Measurements from ENCODE around the gene POPDC3.
A peak's percentile ranks its signal among the peaks of the same experiment; 100 is the strongest.
"Not testable (repeated sequence)": the region's sequence is repeated elsewhere in the genome, so short reads cannot be mapped to it uniquely, and the experiment has no call there.

Gene POPDC3

GRCh38 chr6:105179244-105180065 is at the start of gene POPDC3:
Gene POPDC3, minus strand, starts transcription at chr6:105180014. Its CDS starts 18,105 bp downstream, at chr6:105161909.
- TF ChIP-seq ZNF274 (IDR thresholded peaks at IDR 0.05; ENCODE audit: low read depth, low read length), result no peak
- H3K4me3 ChIP-seq (ENCODE audit: low read length), result peak within 1 kb of the TSS; percentile 44; the same call in 1 of the 2 replicates

GRCh38 chr6:105227295-105227767 is 47.5 kb upstream of the POPDC3 start:
- no peak for TF ChIP-seq ZNF274 (IDR thresholded peaks at IDR 0.05; ENCODE audit: low read depth, low read length)
- H3K4me3 ChIP-seq (ENCODE audit: low read length), result no peak overlapping the region

GRCh38 chr6:105226598-105227294 is 46.9 kb upstream of the POPDC3 start:
- H3K4me3 ChIP-seq (ENCODE audit: low read length), result no peak overlapping the region
- TF ChIP-seq ZNF274 (IDR thresholded peaks at IDR 0.05; ENCODE audit: low read depth, low read length), result no peak

GRCh38 chr6:105223242-105223641 is 43.4 kb upstream of the POPDC3 start:
- H3K4me3 ChIP-seq (ENCODE audit: low read length), result no peak overlapping the region
- TF ChIP-seq ZNF274 (IDR thresholded peaks at IDR 0.05; ENCODE audit: low read depth, low read length), result no peak

- not testable (repeated sequence) for H3K4me3 ChIP-seq (ENCODE audit: low read length)
These were observed 41.4 kb upstream of the POPDC3 start for GRCh38 chr6:105221219-105221618.

- H3K4me3 ChIP-seq (ENCODE audit: low read length), result no peak overlapping the region
- no peak for TF ChIP-seq ZNF274 (IDR thresholded peaks at IDR 0.05; ENCODE audit: low read depth, low read length)
These were observed 40.4 kb upstream of the POPDC3 start for GRCh38 chr6:105220186-105220585.

GRCh38 chr6:105219218-105219617 is 39.4 kb upstream of the POPDC3 start:
- not testable (repeated sequence) for H3K4me3 ChIP-seq (ENCODE audit: low read length)

- no peak overlapping the region for H3K4me3 ChIP-seq (ENCODE audit: low read length)
- TF ChIP-seq ZNF274 (IDR thresholded peaks at IDR 0.05; ENCODE audit: low read depth, low read length), result no peak
These were observed 35.7 kb upstream of the POPDC3 start for GRCh38 chr6:105215506-105215905.

- TF ChIP-seq ZNF274 (IDR thresholded peaks at IDR 0.05; ENCODE audit: low read depth, low read length), result no peak
These were observed 34.9 kb upstream of the POPDC3 start for GRCh38 chr6:105214668-105215067.

GRCh38 chr6:105213272-105213671 is 33.5 kb upstream of the POPDC3 start:
- no peak for TF ChIP-seq ZNF274 (IDR thresholded peaks at IDR 0.05; ENCODE audit: low read depth, low read length)
- no peak overlapping the region for H3K4me3 ChIP-seq (ENCODE audit: low read length)

More at GRCh38 chr6:105214668-105215067, 34.9 kb upstream of the POPDC3 start:
- no peak overlapping the region for H3K4me3 ChIP-seq (ENCODE audit: low read length)

- TF ChIP-seq ZNF274 (IDR thresholded peaks at IDR 0.05; ENCODE audit: low read depth, low read length), result no peak
- H3K4me3 ChIP-seq (ENCODE audit: low read length), result no peak overlapping the region
These were observed 32.8 kb upstream of the POPDC3 start for GRCh38 chr6:105212587-105212986.

GRCh38 chr6:105211831-105212230 is 32.0 kb upstream of the POPDC3 start:
- TF ChIP-seq ZNF274 (IDR thresholded peaks at IDR 0.05; ENCODE audit: low read depth, low read length), result no peak
- H3K4me3 ChIP-seq (ENCODE audit: low read length), result no peak overlapping the region

- TF ChIP-seq ZNF274 (IDR thresholded peaks at IDR 0.05; ENCODE audit: low read depth, low read length), result no peak
- H3K4me3 ChIP-seq (ENCODE audit: low read length), result no peak overlapping the region
These were observed 31.2 kb upstream of the POPDC3 start for GRCh38 chr6:105210932-105211531.

GRCh38 chr6:105209950-105210706 is 30.3 kb upstream of the POPDC3 start:
- TF ChIP-seq ZNF274 (IDR thresholded peaks at IDR 0.05; ENCODE audit: low read depth, low read length), result no peak
- no peak overlapping the region for H3K4me3 ChIP-seq (ENCODE audit: low read length)

Measured in GM08714 (cell line).